ENCODE measurements around the gene AGPAT2.

GRCh38 chr9:136650021-136650420 lies 37.2 kb downstream of the AGPAT2 start:
- TF ChIP-seq CTCF (conservative IDR thresholded peaks at IDR 0.05; ENCODE audit: low read depth, low read length) = no peak
- TF ChIP-seq CEBPB (IDR thresholded peaks at IDR 0.05; ENCODE audit: low read depth, low read length) = no peak
- TF ChIP-seq FOS (IDR thresholded peaks at IDR 0.05; ENCODE audit: low read depth, low read length) = no peak
- no peak for TF ChIP-seq POLR2A (IDR thresholded peaks at IDR 0.05; ENCODE audit: low read depth, low read length)

Data from IMR-90 (cell line).